Measurements from ENCODE around the gene TMEM145. TPM values are rescaled to one million over a fixed set of nuclear protein-coding genes. Genes with fewer than 3 reads are reported as not detected.

Gene TMEM145
- total RNA-seq, 1 experiment from 2014 or later, result 0.69 TPM

- DNase-seq, result no peak
- ChIA-PET CTCF (no interaction called here), POLR2A (ENCODE audit: unreplicated experiment) (no interaction called here)
- H3K27ac ChIP-seq (ENCODE audit: low read length), result no peak overlapping the region
- no peaks in the 10 kb centered on the region for H3F3A ChIP-seq (ENCODE audit: low read length, unreplicated experiment)
- no peaks in the 10 kb centered on the region for H4K20me1 ChIP-seq (ENCODE audit: low read length)
- intact Hi-C loops (cut with micrococcal nuclease), result no loop called here
- H3K79me2 ChIP-seq (ENCODE audit: low read length), result no peaks in the 10 kb centered on the region
- H2AFZ ChIP-seq (ENCODE audit: low read length), result no peak overlapping the region
- no peak for TF ChIP-seq CTCF (conservative IDR thresholded peaks at IDR 0.05; ENCODE audit: low read depth, low read length)
- no peak for TF ChIP-seq EZH2phosphoT487 (IDR thresholded peaks at IDR 0.05; ENCODE audit: borderline replicate concordance, low read length)
- TF ChIP-seq EZH2 (IDR thresholded peaks at IDR 0.05; ENCODE audit: low read length, unreplicated experiment), result no peak
- no peak for ATAC-seq
- H3K4me3 ChIP-seq (ENCODE audit: low read length), result no peak overlapping the region
- no peaks in the 10 kb centered on the region for H3K9me2 ChIP-seq (replicated peaks; ENCODE audit: low read length)
- H3K9me3 ChIP-seq (ENCODE audit: low read length), result no peaks in the 10 kb centered on the region
- H3K4me2 ChIP-seq (ENCODE audit: low read length), result no peak overlapping the region
- no peaks in the 10 kb centered on the region for H3K27me3 ChIP-seq (ENCODE audit: low read length)
- H3K36me3 ChIP-seq (ENCODE audit: low read depth, low read length), result no peaks in the 10 kb centered on the region
- no TSS peak for BruUV-seq (replicated peaks)
- no peaks in the 10 kb centered on the region for H3K4me1 ChIP-seq (ENCODE audit: insufficient read depth, low read length)
- H3K9ac ChIP-seq (ENCODE audit: low read length), result no peak overlapping the region
Observed at GRCh38 chr19:42313840-42314755, 989 bp downstream of the TMEM145 start.

DNA sequence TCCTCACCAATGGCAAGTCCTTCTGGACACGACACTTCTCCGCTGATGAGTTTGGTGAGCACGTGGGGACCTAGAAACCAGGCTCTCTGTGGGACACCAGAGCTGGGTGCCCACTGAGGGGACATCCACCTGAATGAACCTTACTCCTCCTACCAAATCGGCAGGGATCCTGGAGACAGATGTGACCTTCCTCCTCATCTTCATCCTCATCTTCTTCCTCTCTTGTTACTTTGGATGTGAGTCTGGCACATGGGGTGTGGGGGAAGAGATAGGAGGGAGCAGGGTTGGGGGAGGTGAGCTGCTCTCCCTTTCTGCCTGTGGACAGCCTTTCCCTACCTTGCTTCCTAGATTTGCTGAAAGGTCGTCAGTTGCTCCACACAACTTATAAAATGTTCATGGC lies 1.9 kb downstream of the TMEM145 start:
- POLR2A ChIA-PET (ENCODE audit: unreplicated experiment), result no interaction called here
- no peak for ATAC-seq
- H3K27ac ChIP-seq (ENCODE audit: low read length), result no peak overlapping the region
- H3K36me3 ChIP-seq (ENCODE audit: low read depth, low read length), result no peaks in the 10 kb centered on the region
- H2AFZ ChIP-seq (ENCODE audit: low read length), result no peak overlapping the region
- no TSS peak for BruUV-seq (replicated peaks)
- H3K9me2 ChIP-seq (replicated peaks; ENCODE audit: low read length), result no peaks in the 10 kb centered on the region
- intact Hi-C loops (cut with micrococcal nuclease), result no loop called here
- no peaks in the 10 kb centered on the region for H3F3A ChIP-seq (ENCODE audit: low read length, unreplicated experiment)
- no peaks in the 10 kb centered on the region for H3K4me1 ChIP-seq (ENCODE audit: insufficient read depth, low read length)
- no peak overlapping the region for H3K4me3 ChIP-seq (ENCODE audit: low read length)
- no peak for DNase-seq
- no peaks in the 10 kb centered on the region for H3K9me3 ChIP-seq (ENCODE audit: low read length)
- H3K4me2 ChIP-seq (ENCODE audit: low read length), result no peak overlapping the region
- no peak for TF ChIP-seq EZH2phosphoT487 (IDR thresholded peaks at IDR 0.05; ENCODE audit: borderline replicate concordance, low read length)
- no peak for TF ChIP-seq CTCF (conservative IDR thresholded peaks at IDR 0.05; ENCODE audit: low read depth, low read length)
- TF ChIP-seq EZH2 (IDR thresholded peaks at IDR 0.05; ENCODE audit: low read length, unreplicated experiment), result no peak
- H3K79me2 ChIP-seq (ENCODE audit: low read length), result no peaks in the 10 kb centered on the region
- no peak overlapping the region for H3K9ac ChIP-seq (ENCODE audit: low read length)
- CTCF ChIA-PET, result no interaction called here
- H4K20me1 ChIP-seq (ENCODE audit: low read length), result no peaks in the 10 kb centered on the region
- H3K27me3 ChIP-seq (ENCODE audit: low read length), result no peaks in the 10 kb centered on the region
